ENCODE data around the gene PTPRN2.

PTPRN2 gene

GRCh38 chr7:157828881-157829280, 758.7 kb downstream of the PTPRN2 start:
- Histone ChIP-seq H3K4me3 (ENCODE audit: low read depth, low read length) (no peak overlapping the region), H3K9ac (ENCODE audit: low read length) (no peak overlapping the region), H3K36me3 (ENCODE audit: control insufficient read depth, insufficient read depth, low read length) (no peaks in the 10 kb centered on the region), H3K9me3 (ENCODE audit: control insufficient read depth, insufficient read depth, low read depth, low read length) (peaks cover 12% of the 10 kb centered on the region; the same call in 1 of the 2 replicates), H3K27me3 (ENCODE audit: control insufficient read depth, insufficient read depth, low read length) (no peaks in the 10 kb centered on the region), H3K27ac (ENCODE audit: low read depth, low read length) (no peak overlapping the region), H3K4me1 (ENCODE audit: control insufficient read depth, insufficient read depth, low read length) (no peaks in the 10 kb centered on the region)

DNA sequence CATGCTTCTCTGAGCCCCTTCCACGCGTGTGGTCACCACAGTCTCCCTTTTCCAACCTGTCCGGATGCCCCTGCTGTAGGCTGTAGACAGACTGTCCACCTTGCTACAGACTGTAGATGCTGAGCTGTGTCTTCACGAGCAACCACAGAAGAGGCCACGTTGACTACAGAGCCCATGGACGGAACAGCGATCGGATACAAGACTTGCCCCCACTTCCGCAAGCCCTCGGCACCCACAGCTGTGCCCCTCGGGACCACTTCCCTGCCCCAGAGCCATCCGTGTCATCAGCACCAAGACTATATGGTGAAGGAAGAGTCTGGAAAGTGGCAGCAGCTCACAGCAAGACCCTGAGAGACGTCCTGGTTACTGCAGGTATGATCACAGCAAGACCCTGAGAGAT, 759.4 kb downstream of the PTPRN2 start:
- no peak overlapping the region for H3K27ac ChIP-seq (ENCODE audit: low read depth, low read length)
- H3K4me3 ChIP-seq (ENCODE audit: low read depth, low read length), result no peak overlapping the region
- H3K9ac ChIP-seq (ENCODE audit: low read length), result no peak overlapping the region
- no peaks in the 10 kb centered on the region for H3K4me1 ChIP-seq (ENCODE audit: control insufficient read depth, insufficient read depth, low read length)
- H3K36me3 ChIP-seq (ENCODE audit: control insufficient read depth, insufficient read depth, low read length), result no peaks in the 10 kb centered on the region
- H3K27me3 ChIP-seq (ENCODE audit: control insufficient read depth, insufficient read depth, low read length), result no peaks in the 10 kb centered on the region
- H3K9me3 ChIP-seq (ENCODE audit: control insufficient read depth, insufficient read depth, low read depth, low read length), result peaks cover 12% of the 10 kb centered on the region; the same call in 1 of the 2 replicates

DNA sequence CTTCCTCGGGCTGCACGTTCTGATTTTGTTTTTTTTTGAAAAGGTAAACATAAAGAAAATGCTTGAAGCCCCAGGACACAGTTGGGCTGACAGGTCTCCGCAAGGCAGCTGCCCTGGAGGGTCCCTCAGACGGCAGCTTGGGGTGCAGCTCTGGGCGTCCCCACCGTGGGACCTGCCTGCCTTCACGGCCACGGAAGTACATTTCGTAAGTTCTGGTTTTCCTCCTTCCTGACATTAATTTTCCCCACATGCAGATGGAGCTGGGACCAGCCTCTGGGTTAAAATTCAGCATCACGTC, 759.8 kb downstream of the PTPRN2 start:
- peaks cover 9% of the 10 kb centered on the region; the same call in 1 of the 2 replicates for H3K9me3 ChIP-seq (ENCODE audit: control insufficient read depth, insufficient read depth, low read depth, low read length)
- H3K27me3 ChIP-seq (ENCODE audit: control insufficient read depth, insufficient read depth, low read length), result no peaks in the 10 kb centered on the region
- no peak overlapping the region for H3K27ac ChIP-seq (ENCODE audit: low read depth, low read length)
- H3K4me3 ChIP-seq (ENCODE audit: low read depth, low read length), result no peak overlapping the region
- H3K36me3 ChIP-seq (ENCODE audit: control insufficient read depth, insufficient read depth, low read length), result no peaks in the 10 kb centered on the region
- H3K9ac ChIP-seq (ENCODE audit: low read length), result no peak overlapping the region
- H3K4me1 ChIP-seq (ENCODE audit: control insufficient read depth, insufficient read depth, low read length), result no peaks in the 10 kb centered on the region

GRCh38 chr7:157827045-157827862, 760.4 kb downstream of the PTPRN2 start:
- H3K9me3 ChIP-seq (ENCODE audit: control insufficient read depth, insufficient read depth, low read depth, low read length), result peaks cover 9% of the 10 kb centered on the region; the same call in 1 of the 2 replicates
- H3K9ac ChIP-seq (ENCODE audit: low read length), result no peak overlapping the region
- H3K36me3 ChIP-seq (ENCODE audit: control insufficient read depth, insufficient read depth, low read length), result no peaks in the 10 kb centered on the region
- no peak overlapping the region for H3K27ac ChIP-seq (ENCODE audit: low read depth, low read length)
- no peaks in the 10 kb centered on the region for H3K27me3 ChIP-seq (ENCODE audit: control insufficient read depth, insufficient read depth, low read length)
- H3K4me1 ChIP-seq (ENCODE audit: control insufficient read depth, insufficient read depth, low read length), result no peaks in the 10 kb centered on the region
- no peak overlapping the region for H3K4me3 ChIP-seq (ENCODE audit: low read depth, low read length)

- H3K27ac ChIP-seq (ENCODE audit: low read depth, low read length), result no peak overlapping the region
- H3K4me1 ChIP-seq (ENCODE audit: control insufficient read depth, insufficient read depth, low read length), result no peaks in the 10 kb centered on the region
- H3K9ac ChIP-seq (ENCODE audit: low read length), result no peak overlapping the region
- H3K27me3 ChIP-seq (ENCODE audit: control insufficient read depth, insufficient read depth, low read length), result no peaks in the 10 kb centered on the region
- no peaks in the 10 kb centered on the region for H3K36me3 ChIP-seq (ENCODE audit: control insufficient read depth, insufficient read depth, low read length)
- peaks cover 12% of the 10 kb centered on the region; the same call in 1 of the 2 replicates for H3K9me3 ChIP-seq (ENCODE audit: control insufficient read depth, insufficient read depth, low read depth, low read length)
- no peak overlapping the region for H3K4me3 ChIP-seq (ENCODE audit: low read depth, low read length)
Observed at GRCh38 chr7:157826566-157826965, 761.1 kb downstream of the PTPRN2 start.

DNA sequence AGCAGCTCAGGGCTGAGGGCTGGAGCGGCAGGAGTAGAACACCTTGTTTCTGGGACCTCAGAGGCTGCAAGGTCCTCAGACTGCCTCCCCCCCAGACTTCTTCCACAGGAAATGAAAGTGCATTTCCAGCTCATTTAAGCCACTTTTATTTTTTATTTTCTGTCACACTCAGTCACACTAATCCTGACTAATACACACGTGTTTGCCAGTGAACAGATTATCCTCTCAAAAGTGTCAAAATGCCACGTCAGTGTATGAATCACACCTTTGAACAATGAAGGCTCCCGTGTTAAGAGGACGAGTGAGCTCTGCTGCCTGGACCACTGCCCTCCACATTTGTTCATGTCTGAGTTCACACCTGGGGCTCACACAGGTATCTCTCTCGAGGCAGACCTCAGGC, 762.3 kb downstream of the PTPRN2 start:
- no peaks in the 10 kb centered on the region for H3K4me1 ChIP-seq (ENCODE audit: control insufficient read depth, insufficient read depth, low read length)
- no peaks in the 10 kb centered on the region; the same call in 1 of the 2 replicates for H3K27me3 ChIP-seq (ENCODE audit: control insufficient read depth, insufficient read depth, low read length)
- peaks cover 14% of the 10 kb centered on the region; the same call in 1 of the 2 replicates for H3K9me3 ChIP-seq (ENCODE audit: control insufficient read depth, insufficient read depth, low read depth, low read length)
- H3K27ac ChIP-seq (ENCODE audit: low read depth, low read length), result no peak overlapping the region
- H3K36me3 ChIP-seq (ENCODE audit: control insufficient read depth, insufficient read depth, low read length), result no peaks in the 10 kb centered on the region
- no peak overlapping the region for H3K4me3 ChIP-seq (ENCODE audit: low read depth, low read length)
- H3K9ac ChIP-seq (ENCODE audit: low read length), result no peak overlapping the region

- no peaks in the 10 kb centered on the region; the same call in 1 of the 2 replicates for H3K27me3 ChIP-seq (ENCODE audit: control insufficient read depth, insufficient read depth, low read length)
- peaks cover 19% of the 10 kb centered on the region; the same call in 1 of the 2 replicates for H3K9me3 ChIP-seq (ENCODE audit: control insufficient read depth, insufficient read depth, low read depth, low read length)
- no peaks in the 10 kb centered on the region for H3K4me1 ChIP-seq (ENCODE audit: control insufficient read depth, insufficient read depth, low read length)
- H3K27ac ChIP-seq (ENCODE audit: low read depth, low read length), result no peak overlapping the region
- H3K4me3 ChIP-seq (ENCODE audit: low read depth, low read length), result no peak overlapping the region
- H3K9ac ChIP-seq (ENCODE audit: low read length), result no peak overlapping the region
- H3K36me3 ChIP-seq (ENCODE audit: control insufficient read depth, insufficient read depth, low read length), result no peaks in the 10 kb centered on the region
Observed at GRCh38 chr7:157824819-157825121, 762.9 kb downstream of the PTPRN2 start.

DNA sequence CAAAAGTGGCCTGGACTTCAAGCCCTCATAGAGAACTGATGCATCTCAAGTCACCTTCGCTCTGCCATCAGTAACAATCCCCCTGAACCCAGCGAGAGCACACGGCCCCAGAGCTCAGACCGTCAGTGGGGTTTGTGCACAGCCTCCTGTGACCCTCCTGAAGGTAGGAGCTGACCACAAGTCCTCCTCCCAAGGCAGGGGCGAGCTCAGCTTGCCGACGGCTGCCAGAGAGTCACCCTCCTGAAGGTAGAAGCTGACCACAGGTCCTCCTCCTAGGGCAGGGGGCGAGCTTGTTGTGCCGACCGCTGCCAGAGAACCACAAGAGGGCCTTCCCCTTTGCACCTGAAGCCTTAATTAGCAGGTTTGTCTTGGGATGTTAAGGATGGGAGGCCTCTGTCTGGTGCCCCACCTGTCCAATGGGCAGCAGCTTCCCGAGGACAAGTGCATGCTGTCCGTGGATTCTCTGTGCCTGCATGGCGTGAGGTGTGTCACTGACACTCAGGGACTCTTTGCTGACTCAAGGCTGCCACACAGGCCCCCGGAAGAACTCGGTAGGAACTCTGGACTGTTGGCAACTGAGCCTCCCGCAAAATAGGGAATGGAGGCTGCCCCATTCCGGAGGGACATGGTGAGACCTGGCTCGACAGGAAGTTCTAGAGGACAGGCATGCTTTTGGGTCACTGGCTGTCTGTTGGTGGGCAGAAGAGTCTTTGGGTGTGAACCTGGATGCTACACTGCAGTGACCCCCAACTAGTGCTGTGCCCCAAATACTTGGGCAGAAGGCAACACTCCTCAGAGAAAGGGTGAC, 763.4 kb downstream of the PTPRN2 start:
- Histone ChIP-seq H3K27ac (ENCODE audit: low read depth, low read length) (no peak overlapping the region), H3K36me3 (ENCODE audit: control insufficient read depth, insufficient read depth, low read length) (no peaks in the 10 kb centered on the region), H3K27me3 (ENCODE audit: control insufficient read depth, insufficient read depth, low read length) (no peaks in the 10 kb centered on the region; the same call in 1 of the 2 replicates), H3K4me3 (ENCODE audit: low read depth, low read length) (no peak overlapping the region), H3K9me3 (ENCODE audit: control insufficient read depth, insufficient read depth, low read depth, low read length) (peaks cover 20% of the 10 kb centered on the region; the same call in 1 of the 2 replicates), H3K4me1 (ENCODE audit: control insufficient read depth, insufficient read depth, low read length) (no peaks in the 10 kb centered on the region), H3K9ac (ENCODE audit: low read length) (no peak overlapping the region)

DNA sequence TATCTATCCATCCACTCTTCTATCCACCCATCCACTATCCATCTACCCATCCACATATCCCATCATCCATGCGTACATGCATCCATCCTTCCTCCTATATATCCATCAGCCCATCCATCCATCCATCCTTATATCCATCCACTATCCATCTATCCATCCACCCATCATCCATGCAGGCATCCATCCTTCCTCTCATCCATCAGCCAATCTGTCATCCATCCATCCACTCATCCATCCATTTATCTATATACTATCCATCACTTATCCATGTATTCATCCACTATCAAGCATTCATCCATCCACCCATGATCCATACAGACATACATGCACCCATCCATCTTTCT, 765.0 kb downstream of the PTPRN2 start:
- Histone ChIP-seq H3K27ac (ENCODE audit: low read depth, low read length) (no peak overlapping the region), H3K36me3 (ENCODE audit: control insufficient read depth, insufficient read depth, low read length) (no peaks in the 10 kb centered on the region), H3K9ac (ENCODE audit: low read length) (no peak overlapping the region), H3K4me3 (ENCODE audit: low read depth, low read length) (no peak overlapping the region), H3K4me1 (ENCODE audit: control insufficient read depth, insufficient read depth, low read length) (no peaks in the 10 kb centered on the region), H3K9me3 (ENCODE audit: control insufficient read depth, insufficient read depth, low read depth, low read length) (peaks cover 23% of the 10 kb centered on the region; the same call in 1 of the 2 replicates), H3K27me3 (ENCODE audit: control insufficient read depth, insufficient read depth, low read length) (no peaks in the 10 kb centered on the region; the same call in 1 of the 2 replicates)

- Histone ChIP-seq H3K9ac (ENCODE audit: low read length) (no peak overlapping the region), H3K27me3 (ENCODE audit: control insufficient read depth, insufficient read depth, low read length) (no peaks in the 10 kb centered on the region; the same call in 1 of the 2 replicates), H3K9me3 (ENCODE audit: control insufficient read depth, insufficient read depth, low read depth, low read length) (peaks cover 24% of the 10 kb centered on the region; the same call in 1 of the 2 replicates), H3K36me3 (ENCODE audit: control insufficient read depth, insufficient read depth, low read length) (no peaks in the 10 kb centered on the region), H3K4me3 (ENCODE audit: low read depth, low read length) (no peak overlapping the region), H3K4me1 (ENCODE audit: control insufficient read depth, insufficient read depth, low read length) (no peaks in the 10 kb centered on the region), H3K27ac (ENCODE audit: low read depth, low read length) (no peak overlapping the region)
Observed at GRCh38 chr7:157821959-157822687, 765.5 kb downstream of the PTPRN2 start.
